ENCODE results near the gene SHISAL1.

GRCh38 chr22:44335066-44335839 lies 22.5 kb upstream of the SHISAL1 start:
- no peak for TF ChIP-seq POLR2A (IDR thresholded peaks at IDR 0.05; ENCODE audit: low read depth, low read length)
- TF ChIP-seq POLR2AphosphoS5 (IDR thresholded peaks at IDR 0.05; ENCODE audit: low read depth, low read length): no peak
- TF ChIP-seq TAF1 (IDR thresholded peaks at IDR 0.05; ENCODE audit: low read depth, low read length): no peak
- TF ChIP-seq SPI1 (IDR thresholded peaks at IDR 0.05; ENCODE audit: low read depth, low read length): no peak
- TF ChIP-seq PAX5 (IDR thresholded peaks at IDR 0.05; ENCODE audit: insufficient read depth, low read length, severe bottlenecking): no peak
